Right forelimb (tissue), 1 donor: ENCODE measurements around the gene DENND4C.

Experiments used
- DNase-seq: peaks from one replicate; pipeline ENCODE4 v3.0.0-alpha.2; 2018

Gene DENND4C

DNA sequence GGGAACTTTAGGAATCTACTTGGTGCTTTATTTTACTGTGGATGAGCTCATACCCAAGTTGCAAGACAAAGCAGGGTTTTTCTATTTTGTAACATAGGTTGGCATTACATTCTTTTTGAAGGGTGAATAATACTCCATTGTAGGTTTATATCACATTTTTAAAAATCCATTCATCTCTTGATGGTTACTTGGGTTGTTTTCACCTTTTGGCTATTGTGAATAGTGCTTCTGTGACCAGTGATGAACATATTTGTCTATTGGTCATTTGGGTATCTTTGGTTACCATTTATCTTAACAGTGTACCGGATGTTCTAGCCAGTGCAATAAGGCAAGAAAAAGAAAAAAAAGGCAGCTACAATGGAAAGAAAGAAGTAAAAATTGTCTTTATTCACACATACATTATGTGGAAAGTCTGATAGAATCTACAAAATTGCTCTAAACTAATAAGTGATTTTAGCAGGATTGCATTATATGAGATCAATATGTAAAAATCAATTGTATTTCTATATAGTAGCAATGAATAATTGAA is 40.0 kb downstream of the DENND4C start:
- no peak for DNase-seq

- DNase-seq, result no peak
Observed at GRCh38 chr9:19271081-19271480, 40.6 kb downstream of the DENND4C start.

- no peak for DNase-seq
Observed at GRCh38 chr9:19281801-19282200, 51.3 kb downstream of the DENND4C start.

DNA sequence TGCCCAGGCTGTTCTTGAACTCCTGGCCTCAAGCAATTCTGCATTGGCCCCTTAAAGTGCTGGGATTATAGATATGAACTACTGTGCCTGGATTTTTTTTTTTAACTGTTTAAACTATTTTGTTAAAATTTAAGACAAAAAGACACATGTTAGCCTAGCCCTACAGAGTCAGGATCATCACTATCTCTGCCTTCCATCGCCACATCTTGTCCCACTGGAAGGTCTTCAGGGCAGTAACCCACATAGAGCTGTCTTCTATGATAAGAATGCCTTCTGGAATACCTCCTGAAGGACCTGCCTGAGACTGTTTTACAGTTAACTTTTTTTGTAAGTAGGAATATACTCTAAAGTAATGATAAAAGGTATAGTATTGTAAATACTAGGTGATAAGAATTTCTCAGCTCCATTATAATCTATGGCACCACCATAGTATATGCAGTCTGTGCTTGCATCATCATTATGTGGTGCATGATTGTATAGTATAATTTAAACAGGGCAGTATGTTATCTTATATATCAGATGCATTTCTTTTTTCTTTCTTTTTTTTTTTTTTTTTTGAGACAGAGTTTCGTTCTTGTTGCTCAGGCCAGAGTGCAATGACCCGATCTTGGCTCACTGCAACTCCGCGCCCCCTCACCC is 52.7 kb downstream of the DENND4C start:
- no peak for DNase-seq

GRCh38 chr9:19284729-19285128 is 54.2 kb downstream of the DENND4C start:
- no peak for DNase-seq

DNA sequence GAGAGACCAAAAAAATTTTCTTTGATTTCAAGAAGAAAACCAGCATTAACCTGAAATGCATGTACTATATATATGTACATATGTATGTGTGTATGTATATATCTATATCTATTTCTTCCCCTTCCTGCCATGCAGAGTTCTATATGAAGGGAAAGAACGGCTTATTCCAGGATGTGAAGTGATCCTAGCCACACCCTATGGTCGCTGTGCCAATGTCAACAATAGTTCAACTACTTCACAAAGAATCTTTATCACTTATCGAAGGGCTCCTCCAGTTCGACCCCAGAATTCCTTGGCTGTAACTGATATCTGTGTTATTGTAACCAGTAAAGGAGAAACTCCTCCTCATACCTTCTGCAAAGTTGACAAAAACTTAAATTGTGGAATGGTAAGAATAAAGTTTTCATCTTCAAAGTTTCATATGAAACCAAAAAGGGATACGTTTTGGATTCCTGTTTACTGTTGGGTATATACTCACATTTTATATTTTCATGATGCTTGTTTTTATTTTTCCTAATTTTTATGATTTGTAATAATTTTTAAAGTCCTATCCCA is 56.2 kb downstream of the DENND4C start:
- DNase-seq, result no peak

DNA sequence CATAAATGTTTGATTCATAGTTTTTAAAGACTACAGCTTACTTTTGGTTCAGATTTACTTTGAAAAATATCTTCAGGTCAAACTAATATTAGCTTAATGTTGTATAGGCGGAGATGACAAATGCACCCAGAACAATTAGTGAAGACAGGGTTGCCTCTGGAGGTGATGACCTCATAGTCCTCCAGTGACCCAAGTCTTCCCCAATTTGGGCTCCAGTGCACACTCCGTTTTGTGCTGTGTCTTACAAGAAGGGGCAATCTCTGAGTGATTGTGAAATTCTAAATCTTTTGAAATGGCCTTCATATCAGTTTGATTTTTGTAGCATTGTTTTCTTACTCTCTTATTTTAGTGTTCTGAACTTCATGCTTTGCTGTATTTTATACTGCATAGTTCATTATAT is 57.6 kb downstream of the DENND4C start:
- DNase-seq, result no peak

- no peak for DNase-seq
Observed at GRCh38 chr9:19290103-19290502, 59.6 kb downstream of the DENND4C start.

DNA sequence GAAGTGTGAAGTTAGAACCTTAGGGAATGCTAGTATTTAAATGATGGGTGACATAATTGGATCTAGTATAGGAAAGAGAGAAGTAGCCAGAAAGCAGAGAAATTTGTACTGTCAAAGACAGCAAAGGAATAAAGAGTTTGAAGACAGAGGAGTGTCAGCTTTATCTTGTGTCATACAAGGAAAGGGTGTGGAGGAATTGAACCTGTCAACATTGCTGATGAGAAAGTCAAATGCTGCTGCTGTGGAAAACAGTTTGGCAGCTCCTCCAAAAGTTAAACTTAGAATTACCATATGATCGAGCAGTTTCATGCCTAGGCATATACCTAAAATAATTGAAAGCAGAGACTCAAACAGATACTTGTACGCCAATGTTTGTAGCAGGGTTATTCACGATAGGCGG is 63.7 kb downstream of the DENND4C start:
- DNase-seq, result no peak

DNA sequence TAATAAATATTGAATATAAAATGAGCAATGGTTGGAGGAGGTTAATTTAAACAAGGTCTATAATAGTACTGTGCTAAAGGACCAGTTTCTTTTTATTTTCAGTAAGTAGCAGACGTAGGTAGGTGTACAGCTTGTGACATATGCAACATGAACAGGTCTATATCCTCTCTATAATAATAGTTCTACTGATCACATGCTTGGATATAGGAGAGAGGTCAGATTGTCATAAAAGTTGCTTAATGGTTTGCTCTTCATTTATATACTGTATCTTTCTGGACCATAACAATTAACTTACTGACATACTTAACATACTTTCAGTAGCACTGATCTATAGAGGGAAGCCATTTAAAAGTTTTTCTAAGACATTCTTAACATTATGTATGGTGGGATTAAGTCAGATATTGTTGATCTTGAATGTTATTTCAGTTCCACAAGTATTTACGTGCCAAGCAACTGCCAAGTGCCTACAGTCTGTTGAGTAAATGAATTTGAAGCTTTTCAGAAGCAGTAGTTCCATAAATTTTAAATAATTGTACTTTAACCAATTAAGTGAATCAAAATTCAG is 68.0 kb downstream of the DENND4C start:
- no peak for DNase-seq

- DNase-seq, result no peak
Observed at GRCh38 chr9:19303216-19303615, 72.7 kb downstream of the DENND4C start.

DNA sequence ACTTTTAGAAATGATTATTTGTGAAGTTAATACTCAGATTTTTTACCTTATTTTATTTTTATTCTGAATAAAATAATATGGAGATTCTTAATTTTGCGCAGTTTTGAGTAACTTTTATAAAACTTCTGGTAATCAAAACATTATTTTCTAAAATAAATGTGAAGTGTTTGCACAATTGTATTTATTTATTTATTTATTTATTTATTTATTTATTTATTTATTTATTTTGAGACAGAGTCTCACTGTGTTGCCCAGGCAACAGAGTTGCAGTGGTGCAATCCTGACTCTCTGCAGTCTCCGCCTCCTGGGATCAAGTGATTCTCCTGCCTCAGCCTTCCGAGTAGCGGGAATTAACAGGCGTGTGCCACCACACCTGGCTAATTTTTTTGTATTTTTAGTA is 76.1 kb downstream of the DENND4C start:
- DNase-seq, result no peak

GRCh38 chr9:19310246-19310645 is 79.8 kb downstream of the DENND4C start:
- DNase-seq, result no peak

- no peak for DNase-seq
Observed at GRCh38 chr9:19313573-19313972, 83.1 kb downstream of the DENND4C start.

GRCh38 chr9:19320495-19320894 is 90.0 kb downstream of the DENND4C start:
- no peak for DNase-seq

GRCh38 chr9:19331877-19332276 is 101.4 kb downstream of the DENND4C start:
- DNase-seq, result no peak

DNA sequence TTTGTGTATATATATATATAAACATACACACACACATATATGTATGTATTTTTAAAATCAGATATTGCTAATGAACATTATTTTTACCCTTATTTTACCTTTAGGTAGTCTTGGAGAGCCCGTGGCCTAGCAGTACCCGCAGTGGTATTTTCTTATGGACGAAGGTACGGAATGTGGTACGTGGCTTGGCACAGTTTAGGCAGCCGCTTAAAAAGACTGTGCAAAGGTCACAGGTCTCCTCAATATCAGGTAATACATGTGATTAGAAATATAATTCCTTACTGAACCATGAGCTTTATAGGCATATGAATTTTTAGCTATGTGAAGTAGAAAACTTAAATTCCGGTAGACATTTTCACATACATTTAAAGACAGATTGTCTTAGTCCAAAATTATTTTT is 105.7 kb downstream of the DENND4C start:
- DNase-seq, result no peak

DNA sequence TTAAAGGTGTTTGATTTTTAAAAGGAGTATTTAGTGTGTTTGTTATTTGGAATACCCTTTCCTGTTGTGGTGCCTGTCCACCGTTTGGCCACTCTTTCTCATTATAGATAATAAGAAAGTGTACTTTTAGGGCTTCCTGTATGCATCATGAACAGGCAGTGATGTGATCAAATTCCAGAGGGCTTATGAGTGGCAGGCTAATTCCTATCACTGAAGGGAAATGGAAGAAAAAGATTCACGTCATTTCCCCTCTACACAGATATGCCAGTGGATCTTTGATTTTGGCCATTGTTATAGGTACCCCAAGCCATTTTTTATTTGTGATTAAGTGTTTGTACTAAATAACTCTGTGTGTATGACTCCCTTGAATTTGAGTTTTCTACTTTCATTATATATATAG is 112.5 kb downstream of the DENND4C start:
- no peak for DNase-seq

GRCh38 chr9:19358701-19359100 is 128.2 kb downstream of the DENND4C start:
- no peak for DNase-seq

DNA sequence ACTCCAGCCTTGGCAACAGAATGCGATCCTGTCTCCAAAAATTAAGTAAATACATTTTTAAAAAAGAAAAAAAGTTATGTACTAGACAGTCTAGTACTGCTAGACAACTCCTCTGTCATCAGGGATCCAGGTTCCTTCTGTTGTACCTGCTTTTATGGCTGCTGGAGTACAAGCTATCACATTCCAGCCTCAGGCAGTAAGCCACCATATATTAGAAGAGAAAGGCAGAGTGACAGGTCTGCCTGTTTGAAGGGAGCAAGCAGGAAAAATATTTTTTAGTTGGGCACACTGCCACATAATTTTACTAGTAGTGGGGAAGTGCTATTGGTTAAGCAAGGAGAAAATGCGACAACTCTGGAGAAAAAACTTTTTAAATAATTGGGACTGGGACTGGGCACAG is 138.6 kb downstream of the DENND4C start:
- DNase-seq, result no peak

- DNase-seq, result no peak
Observed at GRCh38 chr9:19371942-19372341, 141.4 kb downstream of the DENND4C start.

GRCh38 chr9:19372567-19372966 is 142.1 kb downstream of the DENND4C start:
- DNase-seq, result no peak

GRCh38 chr9:19373527-19373926 is 143.0 kb downstream of the DENND4C start:
- no peak for DNase-seq

- no peak for DNase-seq
Observed at GRCh38 chr9:19375538-19375937, 145.0 kb downstream of the DENND4C start.

- no peak for DNase-seq
Observed at GRCh38 chr9:19376931-19377330, 146.4 kb downstream of the DENND4C start.
